NCI-H187 (cell line): Measurements from ENCODE around the gene HOXA9.

ENCODE experiments used
- DNase-seq, 2 experiments: peaks; one replicate each; lab custom pipeline; 2025; lab: John Stamatoyannopoulos, UW

Gene HOXA9

DNA sequence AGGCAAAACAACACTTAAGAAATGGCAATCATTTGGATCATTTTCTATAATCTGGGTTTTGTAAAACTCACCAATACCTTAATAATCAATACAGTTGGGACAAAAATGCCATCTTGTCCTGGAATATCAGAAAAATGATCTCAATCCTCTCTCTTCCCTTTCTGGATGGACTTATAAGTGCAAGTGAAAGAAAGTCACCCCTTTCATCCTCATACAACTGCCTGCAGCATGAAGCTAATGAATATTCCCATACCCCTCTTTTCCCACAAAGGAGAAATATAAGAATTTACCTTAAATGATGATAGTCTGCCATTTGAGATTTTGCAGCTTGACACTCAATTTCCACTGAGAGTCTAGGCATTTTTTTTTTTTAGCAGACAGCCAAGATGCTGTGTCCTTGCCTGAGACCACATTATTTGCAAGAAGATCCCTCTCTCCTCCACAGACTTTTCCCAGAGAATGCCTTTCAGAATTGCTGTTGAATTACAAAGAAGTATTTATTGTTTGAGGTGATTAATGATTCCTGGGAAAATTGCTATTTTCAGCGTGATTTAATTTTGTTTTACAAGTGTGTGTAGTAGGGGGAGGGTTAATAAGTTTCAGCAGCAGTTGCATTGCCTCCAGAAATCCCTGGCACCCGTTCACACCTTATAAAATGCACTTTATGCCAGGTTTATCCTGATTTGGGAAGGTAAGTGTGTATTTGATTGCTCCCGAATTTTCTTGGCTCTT lies 38.6 kb downstream of the HOXA9 start:
- DNase-seq = no peak

DNA sequence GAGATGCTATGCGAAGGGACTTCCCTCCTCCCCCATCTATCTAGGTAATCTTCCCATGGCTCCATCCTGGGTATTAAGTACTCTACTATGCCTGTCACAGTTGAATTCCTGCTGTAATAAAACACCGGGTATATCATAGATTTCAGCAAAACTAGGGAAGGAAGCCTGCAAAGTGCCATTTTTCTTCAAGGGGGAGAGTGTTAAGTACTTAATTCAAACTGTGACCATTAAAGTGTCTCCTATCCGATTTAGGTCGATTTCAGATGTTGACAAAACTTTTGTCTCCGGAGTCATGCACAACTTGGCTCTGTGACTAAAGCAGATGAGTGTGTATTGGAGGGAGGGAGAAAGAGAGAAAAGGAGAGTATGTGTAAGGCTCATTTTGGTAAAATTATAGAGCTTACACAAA lies 39.3 kb downstream of the HOXA9 start:
- DNase-seq = no peak

DNA sequence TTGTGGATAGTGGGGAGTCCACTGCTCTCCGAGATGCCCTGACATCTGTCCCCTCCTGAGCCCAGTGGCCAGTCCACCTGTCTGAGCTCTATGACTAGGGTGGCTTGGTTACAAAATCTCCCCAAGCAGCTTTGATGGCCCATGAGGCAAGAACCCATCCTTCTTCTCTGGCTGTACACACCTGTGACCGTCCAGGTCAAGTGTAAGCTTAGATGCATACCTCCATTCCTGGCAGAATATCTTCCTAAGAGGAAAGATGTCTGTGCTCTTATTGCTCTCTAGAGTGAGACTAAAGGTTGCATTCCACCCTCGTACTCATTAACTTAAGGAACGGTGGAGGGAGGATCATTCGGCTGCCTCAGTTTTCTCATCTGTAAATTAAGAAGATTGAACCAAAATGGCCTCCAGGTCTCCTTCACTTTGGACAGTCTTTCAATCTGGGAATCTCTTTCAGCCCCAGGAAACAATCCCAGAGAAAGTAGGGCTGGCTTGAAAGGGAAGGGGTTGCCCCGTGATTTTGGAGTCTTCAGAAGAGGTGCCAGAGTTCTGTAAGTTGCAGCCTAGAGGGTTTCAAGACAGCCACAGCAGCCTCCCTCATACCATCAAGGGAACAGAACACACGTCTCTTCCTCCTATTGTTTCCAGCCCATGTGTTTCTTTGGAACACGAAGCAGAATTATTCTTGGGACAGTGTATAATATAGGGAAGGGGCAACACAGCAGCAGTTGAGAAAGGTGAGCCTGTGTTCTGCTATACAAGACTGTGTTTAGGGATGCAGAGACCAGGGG lies 40.2 kb downstream of the HOXA9 start:
- DNase-seq = no peak

DNA sequence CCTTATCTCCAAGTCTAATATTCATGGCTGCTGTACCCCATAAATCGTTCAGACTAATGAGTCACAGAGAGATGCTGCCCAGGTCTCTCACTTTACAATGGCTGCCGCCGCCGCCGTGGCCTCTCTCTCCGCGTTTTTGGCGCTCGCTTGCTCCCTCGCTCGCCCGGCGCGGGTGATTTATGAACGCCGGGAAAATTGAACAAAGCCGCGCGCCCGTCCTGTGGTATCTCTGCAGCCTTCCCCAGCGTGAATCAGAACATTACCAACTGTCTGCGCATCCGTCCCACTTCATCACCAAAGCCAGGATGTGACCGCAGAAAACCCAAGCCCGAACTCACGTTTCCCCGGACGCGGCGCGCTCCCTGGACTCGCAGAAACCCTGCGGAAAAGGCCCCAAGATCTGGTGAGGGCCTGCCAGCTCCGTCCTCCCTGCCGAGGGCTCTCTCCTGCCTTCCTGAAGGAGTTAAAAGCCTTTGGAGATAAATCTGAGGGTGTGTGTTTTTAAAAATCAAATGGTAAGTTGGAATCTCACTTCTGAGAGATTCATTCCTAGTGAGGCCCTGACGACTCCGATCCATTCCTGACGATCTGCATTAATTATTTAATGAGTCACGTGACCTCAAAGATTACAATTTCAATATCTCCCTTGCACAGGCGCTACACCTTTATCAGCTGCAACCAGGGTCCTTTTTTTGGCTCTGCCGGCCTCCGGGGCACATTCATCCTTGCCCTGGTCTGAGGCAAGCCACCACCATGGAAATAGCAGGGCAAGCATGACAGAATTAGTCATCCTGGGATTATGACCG lies 41.0 kb downstream of the HOXA9 start:
- DNase-seq = no peak

DNA sequence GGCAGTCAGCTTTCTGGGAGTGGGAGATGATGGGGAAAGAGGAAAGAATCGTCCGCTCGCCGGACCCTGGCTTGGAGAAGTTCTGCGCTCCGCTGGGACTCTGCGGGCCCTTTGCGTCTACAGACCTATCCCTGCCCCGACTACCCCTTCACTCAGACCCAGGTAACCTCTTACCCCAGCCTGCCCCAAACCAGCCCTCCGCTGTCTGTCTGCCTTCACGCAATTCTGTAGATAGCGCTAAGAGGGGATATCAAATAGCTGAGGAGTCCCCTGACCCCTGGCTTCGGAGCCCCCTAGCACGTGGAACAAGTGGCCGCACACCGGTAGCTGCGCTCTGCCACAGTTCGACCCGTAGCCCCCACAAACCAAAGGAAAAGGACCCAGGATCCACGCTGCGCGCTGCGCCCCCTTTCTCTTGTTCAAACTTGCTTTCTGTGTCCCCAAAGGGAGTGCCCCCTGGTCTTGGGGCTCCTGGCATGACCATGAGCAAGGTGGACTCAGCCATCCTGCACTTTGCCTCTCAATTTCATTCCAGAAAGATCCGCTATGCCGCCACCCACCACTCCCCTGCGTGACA lies 41.8 kb downstream of the HOXA9 start:
- DNase-seq = no peak

DNA sequence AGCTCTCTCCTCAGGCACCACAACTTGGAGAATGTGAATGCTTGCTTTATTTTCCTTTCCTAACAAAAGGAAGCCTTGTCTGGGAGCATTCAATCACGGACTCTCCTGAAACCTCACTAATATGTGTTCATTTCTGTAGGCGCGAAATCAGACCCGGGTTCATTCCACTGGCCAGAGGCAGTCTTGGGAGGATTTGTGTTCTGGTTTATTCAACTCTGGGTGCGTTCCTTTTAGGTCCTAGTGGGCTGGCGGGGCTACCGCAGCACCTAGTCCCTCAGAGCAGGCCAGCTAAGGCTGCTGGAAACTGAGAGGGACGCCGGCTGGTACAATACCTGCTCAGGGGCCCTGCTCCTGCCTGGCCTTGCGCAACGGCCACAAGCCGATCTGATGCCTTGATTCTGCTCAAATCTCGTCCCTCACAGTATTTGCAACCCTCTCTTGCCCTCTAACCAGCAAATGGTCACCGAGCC lies 42.3 kb downstream of the HOXA9 start:
- DNase-seq = no peak

DNA sequence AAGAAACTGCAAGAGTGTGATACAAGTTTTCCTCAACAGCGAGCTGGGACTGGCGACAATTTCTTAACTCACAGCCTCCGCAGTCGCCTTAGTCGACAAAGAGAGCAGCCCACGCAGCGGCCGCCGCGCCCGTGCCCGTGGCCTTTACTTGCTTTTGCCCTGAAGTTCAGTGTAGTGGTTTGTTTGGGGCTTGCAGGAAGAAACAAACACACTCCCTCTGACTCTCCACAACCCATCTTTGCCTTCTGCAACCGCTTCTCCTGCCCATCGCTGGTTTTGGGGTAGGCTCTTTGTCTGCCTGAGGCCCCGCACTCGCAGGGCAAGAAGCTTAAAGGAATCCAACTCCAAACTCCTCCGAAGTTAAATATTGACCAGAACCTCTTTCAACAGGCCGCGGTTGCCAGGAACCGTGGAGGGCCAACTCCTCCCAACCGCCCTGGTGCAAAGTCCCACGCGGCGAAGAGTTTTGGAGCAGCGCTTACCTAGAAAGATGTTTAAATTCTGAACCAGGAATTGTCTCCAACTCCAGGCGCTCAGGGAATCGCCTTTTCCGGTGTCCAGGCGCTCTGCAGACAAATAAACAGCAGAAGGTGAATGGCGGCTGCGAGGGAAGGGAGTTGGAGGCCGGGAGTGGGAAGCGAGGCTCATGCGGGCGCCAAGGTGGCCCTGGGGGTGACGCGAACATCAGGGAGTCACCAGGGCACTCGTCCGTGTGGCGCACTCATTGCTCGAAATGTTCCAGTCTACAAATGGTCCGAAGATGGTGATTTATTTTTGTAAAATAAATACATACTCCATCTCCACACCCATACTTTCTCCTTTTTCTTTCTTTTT lies 43.0 kb downstream of the HOXA9 start:
- DNase-seq = no peak

DNA sequence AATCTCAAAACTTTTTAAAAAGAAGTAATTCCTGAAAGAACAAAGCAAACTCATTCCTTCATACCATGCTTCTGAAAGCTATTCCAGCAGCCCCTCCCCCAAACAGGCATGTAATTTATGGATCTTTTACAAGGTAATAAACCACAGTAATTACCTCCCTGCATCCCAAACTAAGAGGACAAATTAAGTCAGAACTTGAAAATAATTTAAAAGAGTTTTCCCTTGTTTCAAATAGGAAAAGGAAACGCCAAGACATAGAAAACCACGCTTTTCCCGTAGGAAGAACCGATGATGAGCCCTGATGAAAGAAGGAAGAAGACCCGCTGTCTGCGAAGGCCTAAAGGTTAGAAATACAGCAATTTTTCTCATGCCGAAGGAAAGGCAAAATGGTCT lies 43.7 kb downstream of the HOXA9 start:
- DNase-seq = no peak

DNA sequence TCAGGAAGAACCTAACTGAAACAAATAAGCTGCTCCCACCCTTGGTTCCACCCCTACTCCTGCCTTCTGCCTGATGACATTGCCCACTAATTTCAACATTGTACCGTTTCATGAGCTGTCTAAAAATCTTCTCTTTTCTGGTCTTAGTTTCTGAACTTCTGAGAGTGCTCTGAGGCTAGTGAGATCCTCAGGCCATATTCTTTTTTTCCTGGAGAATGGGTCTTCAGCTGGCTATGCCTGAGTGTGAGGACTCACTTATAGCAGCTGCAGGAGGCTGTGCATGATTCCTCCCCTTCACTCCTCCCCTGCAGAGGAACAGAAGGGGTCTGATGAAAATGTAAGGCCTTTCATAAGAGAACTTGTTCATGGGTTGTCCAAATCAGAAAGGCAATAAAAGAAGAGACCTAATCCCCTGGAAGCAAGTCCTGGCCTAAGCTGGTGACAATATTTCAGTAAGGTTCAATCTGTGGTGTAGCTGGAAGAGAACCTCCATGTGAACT lies 45.9 kb downstream of the HOXA9 start:
- no peak for DNase-seq

DNA sequence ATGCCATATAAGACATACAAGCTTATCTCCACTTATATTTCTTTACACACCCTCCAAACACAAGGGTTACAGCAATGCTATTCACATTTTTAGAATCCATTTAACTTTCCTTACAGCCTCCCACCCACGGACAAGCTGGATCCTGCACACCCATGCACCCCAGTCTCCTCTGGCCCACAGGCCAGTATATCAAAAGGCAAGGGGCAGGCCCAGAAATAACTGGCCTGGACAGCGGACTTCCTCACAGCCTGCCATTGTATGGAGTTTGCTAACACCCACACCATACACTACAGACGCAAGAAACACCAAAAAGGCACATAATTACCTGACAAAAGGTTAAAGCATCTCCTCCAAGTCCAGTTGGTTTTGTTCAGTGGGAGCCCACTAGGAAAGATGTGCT lies 46.8 kb downstream of the HOXA9 start:
- no peak for DNase-seq

DNA sequence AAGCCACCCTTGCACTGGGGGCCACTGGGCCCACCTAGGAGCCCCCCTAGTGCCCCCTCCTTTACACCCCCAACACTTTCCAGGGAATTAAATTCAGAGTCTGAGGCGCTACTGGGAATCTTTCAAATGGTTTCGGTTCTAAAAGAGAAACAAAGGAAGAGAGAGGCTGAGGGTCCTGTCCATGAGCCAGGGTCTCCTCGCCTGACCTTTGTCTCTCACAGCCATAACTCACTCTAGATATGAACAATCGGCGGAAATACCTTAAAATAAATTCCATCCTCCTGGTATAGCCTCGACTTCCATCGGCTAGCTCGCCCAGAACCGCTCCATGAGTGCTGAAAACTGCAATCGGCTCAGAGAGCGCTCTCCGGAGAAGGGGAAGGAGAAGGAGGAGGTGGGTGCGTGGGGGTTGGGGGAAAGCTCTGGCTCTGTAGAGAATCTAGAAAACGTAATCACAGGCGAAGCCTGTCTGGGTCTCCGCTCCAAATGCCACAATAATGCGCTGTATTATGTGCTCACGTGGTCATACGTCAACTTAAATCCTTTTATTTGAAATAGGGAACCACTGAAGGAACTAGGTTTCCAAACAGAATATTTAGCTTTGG lies 47.3 kb downstream of the HOXA9 start:
- DNase-seq = no peak

DNA sequence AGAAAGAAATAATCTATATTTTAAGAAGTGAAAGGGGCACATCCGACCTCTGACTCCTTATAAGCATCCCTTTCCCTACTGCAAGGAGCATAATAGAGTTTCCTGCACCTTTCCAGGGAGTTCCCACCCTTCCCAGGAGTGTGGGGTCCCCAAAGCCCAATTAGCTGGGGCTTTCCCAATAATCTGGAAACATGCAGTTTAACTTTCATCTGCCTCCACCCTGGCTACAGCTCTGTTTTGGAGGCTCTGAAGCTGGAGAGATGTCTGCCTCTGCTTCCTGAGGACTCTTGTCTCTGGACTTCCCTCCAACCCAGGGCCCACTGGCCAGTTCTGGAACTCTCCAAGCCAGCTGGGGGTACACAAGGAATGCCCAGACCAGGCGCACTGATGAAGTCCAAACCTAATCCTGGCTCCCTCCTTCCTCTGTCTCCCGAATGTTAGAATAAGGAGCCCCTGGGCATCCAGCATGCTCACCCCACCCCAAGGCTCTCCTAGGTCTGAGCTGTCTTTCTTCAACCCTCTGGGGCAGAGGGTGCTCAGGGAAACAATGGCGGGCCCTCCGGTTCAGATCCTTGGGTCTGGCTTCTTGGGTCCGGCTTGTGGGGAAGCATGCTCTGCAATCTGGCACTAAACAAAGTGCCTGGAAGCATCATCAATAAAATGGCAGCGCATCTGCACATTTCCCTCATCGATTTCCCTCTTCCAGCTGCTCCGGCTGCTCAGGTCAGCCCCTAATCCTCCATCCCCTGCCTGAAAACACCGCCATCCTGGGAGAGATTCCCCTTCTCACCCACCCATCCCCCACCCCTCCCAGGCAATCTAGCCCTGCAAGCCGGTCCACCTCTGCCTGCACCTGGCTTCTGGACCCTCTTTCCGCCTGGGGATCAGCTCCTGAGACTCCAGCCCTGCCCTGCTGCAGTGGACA lies 48.1 kb downstream of the HOXA9 start:
- DNase-seq = no peak

DNA sequence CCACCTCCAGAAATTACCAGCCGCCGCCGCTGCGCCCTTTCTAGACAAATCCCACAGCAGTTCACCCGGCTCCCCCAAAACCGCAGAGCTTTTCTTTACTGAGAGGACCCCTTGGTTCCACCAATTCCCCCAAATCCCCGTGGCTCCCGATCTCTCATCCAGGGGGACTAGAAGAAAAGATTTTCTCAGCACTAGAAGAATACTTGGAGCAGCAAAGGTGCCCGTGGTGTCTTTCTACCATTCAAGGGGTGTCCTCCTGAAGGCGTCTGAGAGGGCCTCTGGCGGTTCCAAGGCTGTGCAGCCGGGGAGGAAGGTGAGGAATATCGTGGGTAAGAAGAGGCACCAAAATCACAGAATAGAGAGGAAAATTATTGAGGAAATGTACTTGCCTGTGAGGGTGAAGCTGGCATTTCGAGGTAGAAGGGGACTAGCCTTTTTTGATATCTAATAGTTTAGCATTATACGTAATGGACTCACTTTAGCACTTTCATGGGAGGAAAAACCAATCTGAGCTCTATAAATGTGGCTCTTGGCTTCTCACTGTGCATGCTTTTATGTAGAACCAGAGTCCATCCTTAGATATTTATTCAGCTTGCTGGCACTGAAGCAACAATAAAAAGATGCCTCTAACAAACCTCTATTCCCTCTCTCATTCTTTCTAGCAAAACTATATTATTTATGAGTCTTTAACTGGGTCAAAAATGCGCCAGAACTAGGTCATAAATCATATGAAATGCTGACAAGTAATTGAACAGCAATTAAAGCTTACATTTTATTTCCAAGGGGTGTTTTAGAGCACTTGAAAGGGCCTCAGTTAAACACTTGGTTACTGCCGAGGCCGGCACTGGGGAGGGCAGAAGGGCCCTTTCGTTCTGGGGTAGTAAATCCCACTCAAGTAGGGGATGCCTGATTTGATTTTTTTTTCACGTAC lies 49.0 kb downstream of the HOXA9 start:
- DNase-seq = no peak

DNA sequence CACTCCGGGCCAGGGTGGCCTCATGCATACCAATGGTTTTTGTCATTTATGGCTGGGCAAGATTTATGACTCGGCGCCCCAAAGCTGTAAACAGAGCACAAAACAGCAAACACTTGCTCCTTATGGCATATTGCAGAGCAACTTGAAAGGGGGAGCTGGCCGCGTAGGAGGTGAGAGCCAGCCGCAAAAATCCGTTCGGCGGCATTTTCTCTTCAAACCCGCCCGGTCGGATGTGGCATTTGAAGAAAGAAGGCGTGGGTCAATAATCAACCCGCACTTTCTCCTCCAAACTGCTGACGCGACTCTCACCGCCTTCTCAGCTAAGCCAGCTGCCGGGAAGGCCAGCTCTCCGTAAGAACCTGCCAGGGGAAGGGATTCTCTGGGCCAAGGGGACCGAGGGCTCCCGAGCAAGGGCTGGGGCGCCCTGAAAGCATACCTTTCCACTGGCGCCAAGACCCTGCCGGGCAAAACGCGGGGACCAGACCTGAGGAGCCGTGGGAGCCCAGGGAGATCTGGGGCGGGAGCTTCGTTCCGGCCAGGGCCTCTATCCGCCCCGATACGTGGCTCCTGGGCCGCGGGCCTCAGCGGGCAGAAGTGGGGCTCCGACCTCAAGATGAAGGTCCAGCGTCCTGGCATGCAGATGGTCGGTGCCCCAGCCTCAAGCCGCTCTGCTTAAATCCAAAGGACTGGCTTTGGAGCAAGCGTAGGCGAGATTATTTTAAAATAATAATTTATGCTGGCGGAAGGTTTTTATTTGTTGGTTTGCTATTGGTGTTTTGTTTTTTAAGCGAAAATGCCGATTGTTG lies 49.9 kb downstream of the HOXA9 start:
- DNase-seq = no peak

DNA sequence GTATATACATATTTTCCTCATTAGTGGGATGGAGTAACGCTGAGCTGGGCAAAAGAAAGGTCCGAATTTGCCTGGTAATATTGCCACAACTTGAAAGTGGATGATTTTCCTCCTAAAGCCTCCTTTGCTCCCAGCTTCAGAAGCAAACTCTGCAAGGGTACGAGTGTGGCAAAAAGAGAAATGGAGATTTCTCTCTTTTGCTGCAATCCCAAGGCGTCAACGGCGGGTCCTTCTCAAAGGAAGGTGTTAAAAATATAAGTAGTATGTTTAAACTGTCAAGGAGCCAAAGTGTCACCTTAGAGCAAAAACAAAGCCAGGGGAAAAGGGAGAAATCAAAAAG lies 50.5 kb downstream of the HOXA9 start:
- no peak for DNase-seq

DNA sequence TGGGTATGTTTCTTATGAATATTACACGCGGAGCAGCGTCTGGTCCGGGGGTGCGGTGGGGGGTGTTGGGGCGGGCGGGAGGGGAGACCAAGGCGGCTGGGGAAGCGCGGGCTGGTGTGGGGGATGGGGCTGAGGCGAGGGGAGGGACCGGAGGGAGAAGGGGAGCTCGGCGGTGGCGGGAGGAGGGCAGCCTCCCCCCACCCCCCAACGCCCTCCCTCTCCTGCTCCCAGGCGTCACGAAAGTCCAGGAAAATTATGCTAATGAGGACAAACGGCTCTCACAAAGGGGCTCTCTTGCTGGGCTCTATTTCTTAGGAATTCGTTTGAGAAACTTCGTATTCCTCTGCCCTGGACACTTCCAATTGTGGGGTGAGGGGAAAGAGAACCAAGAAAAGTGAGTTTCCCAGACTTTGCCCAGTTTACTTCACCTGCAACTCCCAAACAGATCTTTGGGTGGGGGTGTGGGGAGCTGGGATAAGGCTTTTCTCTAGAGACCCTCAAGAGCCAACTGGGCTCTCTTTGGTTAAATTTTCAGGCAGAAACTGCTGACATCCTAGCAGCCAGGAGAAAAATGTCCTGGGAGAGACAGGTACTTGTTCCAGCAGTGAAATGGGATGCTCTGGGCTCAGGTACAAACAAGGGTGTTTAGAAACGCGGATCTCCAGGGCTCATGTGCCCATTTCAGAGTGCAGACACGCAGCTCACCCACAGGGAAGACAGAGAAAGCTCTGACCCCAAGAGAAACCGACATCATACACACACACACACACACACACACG lies 51.2 kb downstream of the HOXA9 start:
- DNase-seq = no peak
